Subcutaneous adipose tissue (tissue), 4 donors: ENCODE measurements around the gene FSHB. TPM values are rescaled to one million over a fixed set of nuclear protein-coding genes. Genes with fewer than 3 reads are reported as not detected.

Experiments
- total RNA-seq, 4 donors: library from RNA; depleted of rRNA; stranded (reverse); fragments of >200 nt; gene quantifications; one replicate each; pipeline ENCODE4 v1.1.0, GENCODE V29; 2016
- TF ChIP-seq, protein P1 (sequence below): fragments of 450-650 bp; IDR thresholded peaks from one replicate; pipeline ENCODE4 v1.5.1; 2016; ENCODE audit warnings: low read depth, mild to moderate bottlenecking, control low read depth, antibody characterized with exemption, moderate library complexity

Gene FSHB
- total RNA-seq, 4 donors from 2014 or later = not detected

DNA sequence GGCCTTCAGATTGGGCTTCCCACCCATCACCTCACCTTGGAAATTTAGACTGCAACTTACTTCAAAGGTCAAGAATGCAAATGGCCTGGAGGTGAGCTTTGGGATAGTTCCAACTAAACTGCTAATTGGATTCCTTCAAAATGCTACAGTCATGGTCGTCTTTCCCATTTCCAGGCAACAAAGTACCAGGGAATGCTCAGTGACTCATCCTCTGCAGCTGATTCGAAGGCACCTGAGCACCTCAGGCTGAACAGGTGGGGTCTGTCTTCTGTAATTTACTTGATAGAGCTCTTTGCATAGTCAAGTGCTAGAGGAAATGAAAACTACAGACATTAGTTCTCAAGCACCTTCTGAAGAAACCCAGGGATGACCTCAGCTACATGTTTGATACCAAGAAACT lies 20.5 kb upstream of the FSHB start:
- TF ChIP-seq, protein P1, sequence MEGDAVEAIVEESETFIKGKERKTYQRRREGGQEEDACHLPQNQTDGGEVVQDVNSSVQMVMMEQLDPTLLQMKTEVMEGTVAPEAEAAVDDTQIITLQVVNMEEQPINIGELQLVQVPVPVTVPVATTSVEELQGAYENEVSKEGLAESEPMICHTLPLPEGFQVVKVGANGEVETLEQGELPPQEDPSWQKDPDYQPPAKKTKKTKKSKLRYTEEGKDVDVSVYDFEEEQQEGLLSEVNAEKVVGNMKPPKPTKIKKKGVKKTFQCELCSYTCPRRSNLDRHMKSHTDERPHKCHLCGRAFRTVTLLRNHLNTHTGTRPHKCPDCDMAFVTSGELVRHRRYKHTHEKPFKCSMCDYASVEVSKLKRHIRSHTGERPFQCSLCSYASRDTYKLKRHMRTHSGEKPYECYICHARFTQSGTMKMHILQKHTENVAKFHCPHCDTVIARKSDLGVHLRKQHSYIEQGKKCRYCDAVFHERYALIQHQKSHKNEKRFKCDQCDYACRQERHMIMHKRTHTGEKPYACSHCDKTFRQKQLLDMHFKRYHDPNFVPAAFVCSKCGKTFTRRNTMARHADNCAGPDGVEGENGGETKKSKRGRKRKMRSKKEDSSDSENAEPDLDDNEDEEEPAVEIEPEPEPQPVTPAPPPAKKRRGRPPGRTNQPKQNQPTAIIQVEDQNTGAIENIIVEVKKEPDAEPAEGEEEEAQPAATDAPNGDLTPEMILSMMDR = no peak

DNA sequence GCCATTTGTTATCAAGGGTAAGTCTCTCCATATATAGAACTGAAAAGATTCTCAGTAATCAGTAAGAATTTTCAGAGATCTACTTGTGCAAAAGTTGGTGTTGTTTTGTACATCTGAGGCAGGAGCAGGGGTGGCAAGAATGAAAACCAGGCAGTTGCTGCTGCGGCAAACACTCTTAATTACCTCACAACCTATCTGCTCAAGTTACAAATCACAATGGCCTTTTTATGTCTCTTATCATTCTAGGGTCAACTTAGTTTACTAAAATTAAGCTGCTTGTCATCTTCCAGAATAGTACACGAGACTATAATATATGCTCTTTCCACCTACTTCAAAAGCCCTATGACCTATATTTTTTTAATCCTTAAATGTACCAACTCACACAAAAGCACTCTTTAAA lies 14.3 kb upstream of the FSHB start:
- TF ChIP-seq, protein P1 = no peak

- TF ChIP-seq, protein P1 = no peak
Measured at GRCh38 chr11:30218278-30218677, 12.5 kb upstream of the FSHB start.

DNA sequence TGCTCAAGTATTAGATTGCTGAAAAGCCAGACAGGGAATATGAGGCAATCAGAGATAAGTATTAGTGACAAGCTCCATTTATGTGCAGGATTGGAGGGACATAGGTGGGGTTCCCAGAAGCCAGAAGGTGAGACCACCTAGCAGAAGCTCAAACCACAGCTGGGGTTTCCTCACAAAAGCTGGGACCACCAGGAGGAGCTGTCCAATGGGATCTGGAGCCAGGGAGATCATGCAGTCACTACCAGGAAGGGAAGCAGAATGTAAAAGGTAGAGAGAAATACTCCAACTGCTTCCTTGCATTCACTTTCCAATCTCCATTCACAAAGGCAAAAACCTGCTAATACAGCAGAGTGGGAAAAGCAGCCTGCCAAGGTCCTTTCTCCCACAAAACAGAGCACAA lies 5.2 kb upstream of the FSHB start:
- TF ChIP-seq, protein P1 = no peak

DNA sequence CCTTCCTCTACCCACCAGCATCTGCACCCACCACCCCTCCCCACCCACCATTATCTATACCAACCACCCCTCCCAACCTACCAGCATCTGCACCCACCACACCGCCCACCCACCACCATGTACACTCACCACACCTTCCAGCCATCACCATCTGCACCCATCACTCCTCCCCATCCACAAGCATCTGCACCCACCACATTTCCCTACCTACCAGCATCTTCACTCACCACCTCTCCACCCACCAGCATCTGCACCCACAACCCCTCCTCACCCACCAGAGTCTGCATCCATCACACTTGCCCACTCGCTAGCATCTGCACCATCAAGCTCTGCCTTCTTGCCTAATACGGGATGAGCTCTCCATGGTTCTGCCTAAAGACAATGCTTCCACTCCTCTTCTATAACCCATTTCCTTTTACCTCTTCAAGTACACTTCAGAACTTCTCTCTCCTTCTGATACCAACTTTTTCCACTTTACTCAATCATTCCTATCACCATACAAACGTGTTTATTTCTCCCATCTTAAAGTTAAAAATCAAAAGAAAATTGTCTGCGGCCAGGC lies 2.4 kb upstream of the FSHB start:
- TF ChIP-seq, protein P1 = no peak

GRCh38 chr11:30239025-30239424 lies 8.2 kb downstream of the FSHB start:
- TF ChIP-seq, protein P1 = no peak

- TF ChIP-seq, protein P1 = no peak
Measured at GRCh38 chr11:30244265-30244664, 13.5 kb downstream of the FSHB start.
